ENCODE measurements around the gene DEGS1.

Gene DEGS1

GRCh38 chr1:224219612-224220059 is 36.6 kb downstream of the DEGS1 start:
- no peak for TF ChIP-seq CTCF (IDR thresholded peaks at IDR 0.05; ENCODE audit: low read length)
- TF ChIP-seq EZH2phosphoT487 (IDR thresholded peaks at IDR 0.05; ENCODE audit: low read length): no peak
- no peak for TF ChIP-seq EZH2 (optimal IDR thresholded peaks at IDR 0.05; ENCODE audit: low read depth, low read length)
- Histone ChIP-seq H2AFZ (ENCODE audit: low read length) (no peak overlapping the region), H3K4me1 (ENCODE audit: low read length) (no peaks in the 10 kb centered on the region), H4K20me1 (ENCODE audit: insufficient read depth, low read length) (no peaks in the 10 kb centered on the region), H3K9ac (ENCODE audit: low read length) (no peak overlapping the region), H3K9me2 (replicated peaks; ENCODE audit: insufficient read depth, low read length) (no peaks in the 10 kb centered on the region), H3K4me3 (ENCODE audit: low read length) (no peak overlapping the region), H3K27me3 (replicated peaks; ENCODE audit: insufficient read depth, low read length) (no peaks in the 10 kb centered on the region), H3K4me2 (ENCODE audit: low read depth, low read length) (no peak overlapping the region), H3K9me3 (replicated peaks; ENCODE audit: insufficient read depth, low read length) (no peaks in the 10 kb centered on the region), H3K79me2 (ENCODE audit: low read length) (no peaks in the 10 kb centered on the region), H3K36me3 (replicated peaks; ENCODE audit: insufficient read depth, low read length) (no peaks in the 10 kb centered on the region), H3F3A (ENCODE audit: insufficient read depth, low read length) (no peaks in the 10 kb centered on the region), H3K27ac (ENCODE audit: low read length) (no peak overlapping the region)
- no peak for DNase-seq

- Histone ChIP-seq H3K4me2 (ENCODE audit: low read depth, low read length) (no peak overlapping the region), H4K20me1 (ENCODE audit: insufficient read depth, low read length) (no peaks in the 10 kb centered on the region), H2AFZ (ENCODE audit: low read length) (no peak overlapping the region), H3K9ac (ENCODE audit: low read length) (no peak overlapping the region), H3K9me2 (replicated peaks; ENCODE audit: insufficient read depth, low read length) (no peaks in the 10 kb centered on the region), H3K27ac (ENCODE audit: low read length) (no peak overlapping the region), H3F3A (ENCODE audit: insufficient read depth, low read length) (no peaks in the 10 kb centered on the region), H3K4me1 (ENCODE audit: low read length) (no peaks in the 10 kb centered on the region), H3K79me2 (ENCODE audit: low read length) (no peaks in the 10 kb centered on the region), H3K27me3 (replicated peaks; ENCODE audit: insufficient read depth, low read length) (no peaks in the 10 kb centered on the region), H3K4me3 (ENCODE audit: low read length) (no peak overlapping the region), H3K36me3 (replicated peaks; ENCODE audit: insufficient read depth, low read length) (0 out of 2 replicates have a peak, but pooled peaks cover 4% of the 10 kb centered on the region), H3K9me3 (replicated peaks; ENCODE audit: insufficient read depth, low read length) (no peaks in the 10 kb centered on the region)
- TF ChIP-seq EZH2 (optimal IDR thresholded peaks at IDR 0.05; ENCODE audit: low read depth, low read length): no peak
- TF ChIP-seq EZH2phosphoT487 (IDR thresholded peaks at IDR 0.05; ENCODE audit: low read length): no peak
- TF ChIP-seq CTCF (IDR thresholded peaks at IDR 0.05; ENCODE audit: low read length): no peak
- no peak for DNase-seq
These were observed 41.0 kb downstream of the DEGS1 start for GRCh38 chr1:224223819-224224714.

- Histone ChIP-seq H3K27me3 (replicated peaks; ENCODE audit: insufficient read depth, low read length) (no peaks in the 10 kb centered on the region), H3K36me3 (replicated peaks; ENCODE audit: insufficient read depth, low read length) (0 out of 2 replicates have a peak, but pooled peaks cover 4% of the 10 kb centered on the region), H3K79me2 (ENCODE audit: low read length) (no peaks in the 10 kb centered on the region), H3F3A (ENCODE audit: insufficient read depth, low read length) (no peaks in the 10 kb centered on the region), H3K9ac (ENCODE audit: low read length) (no peak overlapping the region), H2AFZ (ENCODE audit: low read length) (no peak overlapping the region), H3K4me3 (ENCODE audit: low read length) (no peak overlapping the region), H4K20me1 (ENCODE audit: insufficient read depth, low read length) (no peaks in the 10 kb centered on the region), H3K4me2 (ENCODE audit: low read depth, low read length) (no peak overlapping the region), H3K9me3 (replicated peaks; ENCODE audit: insufficient read depth, low read length) (no peaks in the 10 kb centered on the region), H3K9me2 (replicated peaks; ENCODE audit: insufficient read depth, low read length) (no peaks in the 10 kb centered on the region), H3K4me1 (ENCODE audit: low read length) (no peaks in the 10 kb centered on the region), H3K27ac (ENCODE audit: low read length) (no peak overlapping the region)
- no peak for DNase-seq
- TF ChIP-seq EZH2phosphoT487 (IDR thresholded peaks at IDR 0.05; ENCODE audit: low read length) (no peak), CTCF (IDR thresholded peaks at IDR 0.05; ENCODE audit: low read length) (no peak), EZH2 (optimal IDR thresholded peaks at IDR 0.05; ENCODE audit: low read depth, low read length) (no peak)
These were observed 43.9 kb downstream of the DEGS1 start for GRCh38 chr1:224226849-224227502.

Data from MM.1S (cell line).